Stimulated activated naive CD8-positive, alpha-beta T cell treated with anti-CD3 and anti-CD28 coated beads, Interleukin-15, Interleukin-2, amounts not matched to agents 100 ng/mL and 50 ng/mL, for 24 hours (primary cell): ENCODE results near the gene NDUFS7.

Experiments
- H3K27ac Mint-ChIP-seq: one replicate; pipeline ENCODE4 v1.8.0; 2021; ENCODE audit warnings: mild to moderate bottlenecking, mixed read lengths
- H3K27me3 Mint-ChIP-seq: one replicate; pipeline ENCODE4 v1.8.0; 2021; ENCODE audit warnings: mixed read lengths
- H3K36me3 Mint-ChIP-seq: one replicate; pipeline ENCODE4 v1.8.0; 2021; ENCODE audit warnings: low read depth, mixed read lengths
- H3K4me1 Mint-ChIP-seq: one replicate; pipeline ENCODE4 v1.8.0; 2021; ENCODE audit warnings: low read depth, mixed read lengths
- H3K4me3 Mint-ChIP-seq: one replicate; pipeline ENCODE4 v1.8.0; 2021; ENCODE audit warnings: mild to moderate bottlenecking, mixed read lengths
- H3K9me3 Mint-ChIP-seq: one replicate; pipeline ENCODE4 v1.8.0; 2021; ENCODE audit warnings: mixed read lengths

NDUFS7 gene

GRCh38 chr19:1360818-1361461 is 22.8 kb upstream of the NDUFS7 start:
- no peak overlapping the region for H3K27ac Mint-ChIP-seq
- peaks cover 39% of the 10 kb centered on the region for H3K4me1 Mint-ChIP-seq
- no peaks in the 10 kb centered on the region for H3K27me3 Mint-ChIP-seq
- H3K4me3 Mint-ChIP-seq: no peak overlapping the region
- H3K36me3 Mint-ChIP-seq: peaks cover 67% of the 10 kb centered on the region
- no peaks in the 10 kb centered on the region for H3K9me3 Mint-ChIP-seq

- Mint-ChIP-seq H3K4me3 (peak overlapping the region; percentile 10), H3K36me3 (peaks cover 67% of the 10 kb centered on the region), H3K9me3 (no peaks in the 10 kb centered on the region), H3K27ac (no peak overlapping the region), H3K4me1 (peaks cover 34% of the 10 kb centered on the region), H3K27me3 (no peaks in the 10 kb centered on the region)
These were observed 21.9 kb upstream of the NDUFS7 start for GRCh38 chr19:1361601-1362386.

DNA sequence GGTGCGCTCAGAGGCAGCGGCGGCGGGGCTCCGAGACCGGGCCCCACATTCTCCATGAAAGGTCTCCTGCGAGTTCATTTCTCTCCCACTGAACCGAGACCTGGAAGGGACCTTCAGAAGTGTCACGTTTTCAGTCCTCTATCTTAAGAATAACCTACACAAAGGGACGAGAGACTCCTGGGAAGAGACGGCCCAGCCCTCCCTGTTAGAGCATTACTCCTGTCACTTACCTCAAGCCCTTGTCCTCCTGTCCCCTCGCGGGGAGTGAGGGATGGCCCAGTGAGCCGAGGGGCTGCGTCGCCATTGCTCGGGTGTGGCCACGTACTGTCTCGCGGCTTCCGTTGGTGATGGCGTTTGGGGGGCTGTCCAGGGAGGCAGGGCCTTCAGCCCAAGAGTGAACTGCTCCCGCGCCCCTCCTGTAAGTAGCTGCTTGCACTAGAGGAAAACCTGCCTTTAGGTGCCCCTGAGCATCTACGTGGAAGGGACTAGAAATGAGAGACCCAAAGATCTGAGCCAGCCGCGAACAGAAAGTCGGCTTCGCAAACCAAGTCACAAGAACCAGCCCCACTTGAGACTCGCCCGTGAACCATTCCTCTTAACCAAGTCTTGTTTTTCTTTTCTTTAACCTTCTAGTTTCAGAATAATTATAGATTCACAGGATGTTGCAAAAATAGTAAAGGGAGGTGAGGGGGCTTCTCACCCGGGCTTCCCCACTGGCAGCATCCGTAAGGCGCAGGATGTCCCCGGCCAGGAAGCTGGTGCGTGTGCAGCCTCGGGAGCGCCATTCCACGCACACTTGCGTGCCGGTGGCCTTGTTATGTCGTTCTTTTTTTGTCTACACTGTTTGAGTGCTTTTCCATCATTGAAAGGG is 21.1 kb upstream of the NDUFS7 start:
- Mint-ChIP-seq H3K36me3 (peaks cover 64% of the 10 kb centered on the region), H3K4me1 (peaks cover 34% of the 10 kb centered on the region), H3K27me3 (no peaks in the 10 kb centered on the region), H3K27ac (peak overlapping the region; percentile 55), H3K9me3 (no peaks in the 10 kb centered on the region), H3K4me3 (peak overlapping the region; percentile 64)

DNA sequence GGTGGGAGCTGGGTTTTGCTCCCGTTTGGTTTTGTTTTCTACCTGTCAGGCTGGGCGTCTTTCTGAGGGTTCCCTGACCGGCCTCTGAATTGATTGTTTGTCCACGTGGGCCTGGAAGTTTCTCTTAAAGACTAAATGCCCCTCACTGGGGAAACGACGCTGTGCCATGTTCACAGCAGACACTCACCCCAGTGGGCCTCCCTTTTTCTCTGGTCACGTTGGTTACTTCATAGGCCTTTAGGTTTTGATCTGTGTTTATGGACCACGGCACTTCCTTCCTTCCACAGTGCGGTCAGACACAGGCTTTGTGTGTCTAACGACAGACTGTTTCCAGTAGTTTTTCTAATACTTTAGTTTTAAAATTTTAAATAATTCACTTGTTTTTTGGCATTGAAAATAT is 20.1 kb upstream of the NDUFS7 start:
- Mint-ChIP-seq H3K36me3 (peaks cover 54% of the 10 kb centered on the region), H3K27me3 (no peaks in the 10 kb centered on the region), H3K4me1 (peaks cover 34% of the 10 kb centered on the region), H3K9me3 (no peaks in the 10 kb centered on the region), H3K4me3 (peak overlapping the region; percentile 64), H3K27ac (no peak overlapping the region)

DNA sequence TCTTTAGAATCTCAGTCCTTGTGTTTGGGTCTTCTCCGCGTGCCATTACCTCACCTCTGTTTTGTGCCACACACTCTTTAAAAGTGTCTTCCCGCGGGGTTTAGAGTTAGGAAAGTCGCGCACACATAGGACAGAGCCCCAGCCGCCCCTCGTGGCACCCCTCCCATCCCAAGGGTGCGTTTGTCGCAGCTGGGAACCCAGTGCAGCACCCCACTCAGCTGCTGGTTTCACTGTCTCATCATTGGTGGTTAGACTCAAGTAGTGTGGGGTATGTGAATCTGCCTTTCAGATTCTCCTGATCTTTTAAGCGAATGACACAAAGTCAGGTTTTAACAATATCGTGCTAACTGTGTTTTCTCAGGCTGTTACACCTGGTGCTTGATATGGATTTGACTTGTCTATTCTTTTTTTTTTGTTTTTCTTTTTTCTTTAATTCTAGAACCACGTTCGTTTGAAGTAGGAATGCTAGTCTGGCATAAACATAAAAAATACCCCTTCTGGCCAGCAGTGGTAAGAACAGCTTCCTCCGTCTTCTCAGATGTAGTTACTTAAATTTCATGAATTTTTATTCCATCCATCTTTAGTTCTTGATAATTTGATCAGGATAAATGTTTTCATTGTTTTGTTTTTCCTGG is 19.5 kb upstream of the NDUFS7 start:
- Mint-ChIP-seq H3K4me1 (peaks cover 34% of the 10 kb centered on the region), H3K27me3 (no peaks in the 10 kb centered on the region), H3K36me3 (peaks cover 48% of the 10 kb centered on the region), H3K27ac (peak overlapping the region; percentile 36), H3K9me3 (no peaks in the 10 kb centered on the region), H3K4me3 (peak overlapping the region; percentile 64)

DNA sequence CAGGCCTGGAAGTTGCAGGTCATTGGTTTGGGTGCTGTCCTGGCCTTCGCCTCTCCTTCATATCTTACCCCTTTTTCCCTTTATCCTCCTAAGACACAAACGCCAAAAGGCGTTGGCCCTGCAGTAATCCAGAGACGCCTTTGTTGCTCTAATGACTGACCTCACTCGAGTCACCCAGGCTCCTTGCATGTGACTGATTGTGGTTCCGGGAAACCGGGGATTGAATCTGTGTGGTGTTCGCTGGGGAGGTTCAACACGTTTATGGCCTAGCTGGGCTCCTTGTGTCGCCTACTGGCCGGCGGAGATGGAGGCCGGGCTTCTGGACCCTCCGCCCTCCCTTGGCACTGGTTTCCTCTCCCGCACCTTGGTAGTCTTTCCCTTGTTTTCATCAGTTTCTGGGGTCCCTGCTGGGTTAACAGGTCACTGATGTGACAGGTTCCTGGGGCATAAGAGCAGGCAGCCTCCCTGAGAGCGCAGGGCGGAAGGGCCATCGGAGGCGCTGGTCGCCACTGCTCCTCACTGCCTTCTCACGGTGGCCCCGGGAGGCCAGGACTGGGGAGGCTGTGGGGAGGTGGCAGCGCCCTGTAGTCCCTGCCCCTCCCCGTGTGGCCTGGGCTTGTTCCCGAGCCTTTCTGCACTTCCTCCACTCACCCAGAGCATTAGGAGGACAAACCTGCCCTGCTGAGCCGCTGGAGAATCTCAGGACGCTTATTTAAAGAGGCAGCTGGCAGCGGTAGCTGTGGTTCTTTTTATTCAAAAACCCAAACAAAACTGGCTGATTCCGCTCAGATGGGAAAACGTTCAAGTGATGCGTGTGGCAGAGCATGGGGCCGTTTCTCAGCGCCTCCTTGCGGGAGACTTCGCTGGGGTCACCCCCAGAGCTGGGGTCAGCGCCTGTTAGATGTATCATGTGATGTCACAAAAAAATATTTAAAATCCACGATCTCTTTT is 18.1 kb upstream of the NDUFS7 start:
- Mint-ChIP-seq H3K27ac (no peak overlapping the region), H3K4me3 (no peak overlapping the region), H3K36me3 (peaks cover 40% of the 10 kb centered on the region), H3K27me3 (no peaks in the 10 kb centered on the region), H3K9me3 (no peaks in the 10 kb centered on the region), H3K4me1 (peaks cover 34% of the 10 kb centered on the region)

- Mint-ChIP-seq H3K4me3 (no peak overlapping the region), H3K27me3 (no peaks in the 10 kb centered on the region), H3K9me3 (no peaks in the 10 kb centered on the region), H3K27ac (no peak overlapping the region), H3K36me3 (peaks cover 38% of the 10 kb centered on the region), H3K4me1 (peaks cover 34% of the 10 kb centered on the region)
These were observed 17.4 kb upstream of the NDUFS7 start for GRCh38 chr19:1366296-1366695.

- H3K4me3 Mint-ChIP-seq: no peak overlapping the region
- peaks cover 30% of the 10 kb centered on the region for H3K4me1 Mint-ChIP-seq
- peaks cover 30% of the 10 kb centered on the region for H3K36me3 Mint-ChIP-seq
- H3K27ac Mint-ChIP-seq: no peak overlapping the region
- H3K27me3 Mint-ChIP-seq: no peaks in the 10 kb centered on the region
- no peaks in the 10 kb centered on the region for H3K9me3 Mint-ChIP-seq
These were observed 16.5 kb upstream of the NDUFS7 start for GRCh38 chr19:1366899-1367870.

GRCh38 chr19:1369214-1369805 is 14.4 kb upstream of the NDUFS7 start:
- Mint-ChIP-seq H3K27me3 (no peaks in the 10 kb centered on the region), H3K27ac (no peak overlapping the region), H3K9me3 (no peaks in the 10 kb centered on the region), H3K36me3 (peaks cover 31% of the 10 kb centered on the region), H3K4me1 (peaks cover 8% of the 10 kb centered on the region), H3K4me3 (no peak overlapping the region)

GRCh38 chr19:1370579-1371361 is 12.9 kb upstream of the NDUFS7 start:
- H3K27me3 Mint-ChIP-seq: no peaks in the 10 kb centered on the region
- H3K36me3 Mint-ChIP-seq: peaks cover 23% of the 10 kb centered on the region
- no peak overlapping the region for H3K4me3 Mint-ChIP-seq
- no peaks in the 10 kb centered on the region for H3K4me1 Mint-ChIP-seq
- no peaks in the 10 kb centered on the region for H3K9me3 Mint-ChIP-seq
- no peak overlapping the region for H3K27ac Mint-ChIP-seq

GRCh38 chr19:1373042-1373533 is 10.6 kb upstream of the NDUFS7 start:
- Mint-ChIP-seq H3K27ac (no peak overlapping the region), H3K36me3 (peaks cover 24% of the 10 kb centered on the region), H3K27me3 (no peaks in the 10 kb centered on the region), H3K4me3 (no peak overlapping the region), H3K9me3 (no peaks in the 10 kb centered on the region), H3K4me1 (no peaks in the 10 kb centered on the region)
